ENCODE measurements around the gene MAP2K5. TPM values are rescaled to one million over a fixed set of nuclear protein-coding genes. Genes with fewer than 3 reads are reported as not detected.

The MAP2K5 gene
- total RNA-seq, 1 donor from 2014 or later, result 3.2 TPM

DNA sequence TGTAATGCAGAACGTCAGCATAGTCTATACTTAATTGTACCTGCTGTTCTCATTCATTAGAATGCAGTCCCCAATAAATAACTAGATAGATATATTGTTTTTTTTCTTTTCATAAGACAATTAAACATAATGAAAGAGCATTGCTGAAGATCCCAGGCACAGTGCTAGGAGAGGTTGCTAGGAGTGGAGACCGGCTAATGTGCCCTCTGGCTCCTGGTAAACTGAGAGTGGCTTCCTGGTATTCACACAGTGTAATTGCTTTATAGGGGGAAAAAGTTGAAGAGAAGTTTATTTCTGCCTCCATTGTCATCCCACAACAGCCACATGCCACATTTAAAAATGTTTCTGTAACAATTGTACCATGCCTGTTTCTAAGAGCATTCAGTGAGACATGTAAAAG, 135.6 kb downstream of the MAP2K5 start:
- DNase-seq (ENCODE audit: low read depth), result no peak
- TF ChIP-seq, protein P1, sequence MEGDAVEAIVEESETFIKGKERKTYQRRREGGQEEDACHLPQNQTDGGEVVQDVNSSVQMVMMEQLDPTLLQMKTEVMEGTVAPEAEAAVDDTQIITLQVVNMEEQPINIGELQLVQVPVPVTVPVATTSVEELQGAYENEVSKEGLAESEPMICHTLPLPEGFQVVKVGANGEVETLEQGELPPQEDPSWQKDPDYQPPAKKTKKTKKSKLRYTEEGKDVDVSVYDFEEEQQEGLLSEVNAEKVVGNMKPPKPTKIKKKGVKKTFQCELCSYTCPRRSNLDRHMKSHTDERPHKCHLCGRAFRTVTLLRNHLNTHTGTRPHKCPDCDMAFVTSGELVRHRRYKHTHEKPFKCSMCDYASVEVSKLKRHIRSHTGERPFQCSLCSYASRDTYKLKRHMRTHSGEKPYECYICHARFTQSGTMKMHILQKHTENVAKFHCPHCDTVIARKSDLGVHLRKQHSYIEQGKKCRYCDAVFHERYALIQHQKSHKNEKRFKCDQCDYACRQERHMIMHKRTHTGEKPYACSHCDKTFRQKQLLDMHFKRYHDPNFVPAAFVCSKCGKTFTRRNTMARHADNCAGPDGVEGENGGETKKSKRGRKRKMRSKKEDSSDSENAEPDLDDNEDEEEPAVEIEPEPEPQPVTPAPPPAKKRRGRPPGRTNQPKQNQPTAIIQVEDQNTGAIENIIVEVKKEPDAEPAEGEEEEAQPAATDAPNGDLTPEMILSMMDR (conservative IDR thresholded peaks at IDR 0.05; ENCODE audit: low read depth, low read length), result no peak
- H3K4me3 ChIP-seq (ENCODE audit: low read depth, low read length), result no peak overlapping the region

DNA sequence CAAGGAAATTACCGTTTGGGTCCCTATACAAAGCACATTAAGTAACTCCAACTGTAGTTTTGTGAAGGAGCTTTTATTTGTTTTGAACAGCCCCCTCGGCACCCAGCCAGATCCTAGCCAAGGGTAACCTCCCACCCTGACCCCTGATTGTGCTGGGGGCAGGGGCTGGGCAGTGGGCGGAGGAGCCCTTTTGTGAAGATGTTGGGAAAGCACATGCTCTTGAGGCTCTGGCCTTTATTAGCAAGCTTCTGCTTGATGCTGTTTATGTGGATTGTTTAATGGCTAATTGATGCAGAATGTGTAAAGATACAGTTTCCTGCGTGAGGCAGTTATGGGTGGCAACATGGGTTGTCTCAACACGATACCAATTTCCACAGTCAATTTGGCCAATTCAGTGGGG, 136.5 kb downstream of the MAP2K5 start:
- TF ChIP-seq, protein P1 (conservative IDR thresholded peaks at IDR 0.05; ENCODE audit: low read depth, low read length), result no peak
- H3K4me3 ChIP-seq (ENCODE audit: low read depth, low read length), result no peak overlapping the region
- DNase-seq (ENCODE audit: low read depth), result no peak

DNA sequence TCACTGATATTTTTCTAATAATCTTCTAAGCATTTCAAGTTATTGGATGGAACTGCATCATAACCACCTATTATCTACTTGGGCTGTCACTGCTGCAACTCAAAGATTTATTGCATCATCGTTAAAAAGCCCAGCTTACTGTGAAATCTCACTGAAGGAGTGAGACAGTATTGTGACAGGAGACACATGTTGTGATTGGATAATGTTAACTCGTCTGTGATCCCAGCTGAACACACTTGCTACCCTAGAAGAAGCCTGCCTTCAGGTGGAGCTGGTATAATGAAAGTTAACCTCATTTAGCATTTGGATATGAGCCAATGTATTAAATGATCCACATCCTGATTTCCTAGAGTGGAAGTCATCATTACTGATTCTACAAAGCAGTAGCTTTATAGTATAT, 138.1 kb downstream of the MAP2K5 start:
- no peak overlapping the region for H3K4me3 ChIP-seq (ENCODE audit: low read depth, low read length)
- no peak for DNase-seq (ENCODE audit: low read depth)
- TF ChIP-seq, protein P1 (conservative IDR thresholded peaks at IDR 0.05; ENCODE audit: low read depth, low read length), result no peak

DNA sequence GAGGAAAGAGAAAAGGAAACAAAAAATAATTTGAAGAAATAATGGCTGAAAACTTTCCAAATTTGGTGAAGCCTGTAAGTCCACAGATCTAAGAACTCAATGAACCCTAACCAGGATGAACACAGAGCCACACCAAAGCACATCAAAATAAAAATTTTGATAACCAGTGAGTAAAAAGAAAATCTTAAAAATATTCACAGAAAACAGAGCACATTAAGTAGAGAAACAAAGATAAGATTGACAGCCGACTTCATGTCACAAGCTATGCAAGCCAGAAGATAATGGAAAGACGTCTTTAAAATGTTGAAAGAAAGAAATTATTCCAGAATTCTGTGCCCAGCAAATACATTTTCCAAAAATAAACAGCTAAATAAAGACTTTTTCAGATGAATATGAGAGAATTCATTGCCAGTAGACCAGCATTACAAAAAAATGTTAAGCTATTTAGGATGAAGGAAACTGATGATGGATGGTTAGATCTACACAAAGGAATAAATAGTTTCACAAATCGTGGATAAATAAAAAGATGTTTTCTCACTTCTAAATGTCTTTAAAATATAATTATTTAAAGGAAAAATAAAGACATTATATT, 142.6 kb downstream of the MAP2K5 start:
- no peak overlapping the region for H3K4me3 ChIP-seq (ENCODE audit: low read depth, low read length)
- TF ChIP-seq, protein P1 (conservative IDR thresholded peaks at IDR 0.05; ENCODE audit: low read depth, low read length), result no peak
- peak; percentile 9 for DNase-seq (ENCODE audit: low read depth)

DNA sequence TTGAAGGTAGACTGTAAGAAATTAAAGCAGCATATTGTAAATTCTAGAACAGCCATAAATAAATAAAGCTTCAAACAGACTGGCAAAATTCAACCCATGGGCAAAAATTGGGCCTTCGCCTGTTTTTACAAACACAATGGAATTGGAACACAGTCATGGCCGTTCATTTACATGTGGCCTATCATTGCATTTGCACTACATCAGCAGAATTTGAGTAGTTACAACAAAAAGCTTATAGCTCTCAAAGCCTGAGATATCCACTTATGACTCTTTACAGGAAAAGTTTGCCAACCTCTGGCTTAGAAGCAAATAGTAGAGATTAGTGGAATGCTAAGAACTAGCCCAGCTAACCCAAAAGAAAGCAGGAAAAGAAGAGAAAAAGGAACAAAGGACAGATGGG, 143.2 kb downstream of the MAP2K5 start:
- no peak overlapping the region for H3K4me3 ChIP-seq (ENCODE audit: low read depth, low read length)
- DNase-seq (ENCODE audit: low read depth), result no peak
- TF ChIP-seq, protein P1 (conservative IDR thresholded peaks at IDR 0.05; ENCODE audit: low read depth, low read length), result no peak

DNA sequence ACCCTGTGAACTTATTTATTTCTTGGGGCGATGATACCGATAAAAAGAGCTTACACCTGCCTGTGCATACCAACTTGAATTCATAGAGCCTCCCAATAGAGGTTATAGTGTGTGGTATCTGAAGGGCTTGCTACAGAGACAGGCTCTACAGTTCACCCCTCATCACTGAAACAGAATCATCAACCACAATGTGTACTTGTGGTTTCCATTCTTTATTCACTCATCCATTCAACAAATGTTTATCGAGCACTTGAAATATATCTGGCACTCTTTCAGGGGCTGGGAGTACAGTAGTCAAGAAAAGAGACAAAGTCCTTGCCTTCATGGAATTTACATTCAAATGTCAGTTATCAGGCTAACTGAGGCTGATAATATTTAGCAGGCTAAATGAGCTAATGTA, 148.4 kb downstream of the MAP2K5 start:
- DNase-seq (ENCODE audit: low read depth), result peak; percentile 23
- TF ChIP-seq, protein P1 (conservative IDR thresholded peaks at IDR 0.05; ENCODE audit: low read depth, low read length), result no peak
- H3K4me3 ChIP-seq (ENCODE audit: low read depth, low read length), result no peak overlapping the region

DNA sequence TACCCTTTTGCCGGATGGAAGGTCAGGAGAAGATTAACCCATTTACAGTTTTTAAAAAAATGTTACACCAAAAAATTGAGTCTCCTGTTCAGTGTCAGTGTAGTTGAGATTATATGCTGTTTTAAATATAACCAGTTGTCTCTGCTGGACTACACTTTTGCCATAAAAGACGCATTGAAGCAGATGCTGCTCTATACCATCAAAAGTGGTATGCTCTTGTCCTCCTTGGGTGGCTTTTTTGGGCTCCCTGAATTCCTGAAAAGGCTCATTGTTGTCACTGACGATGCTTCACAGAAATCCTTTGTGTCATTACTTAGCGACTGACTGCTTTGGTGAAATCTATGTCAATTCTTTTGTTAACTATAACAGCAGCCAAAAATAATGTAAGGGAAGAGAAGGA, 148.9 kb downstream of the MAP2K5 start:
- TF ChIP-seq, protein P1 (conservative IDR thresholded peaks at IDR 0.05; ENCODE audit: low read depth, low read length), result no peak
- H3K4me3 ChIP-seq (ENCODE audit: low read depth, low read length), result no peak overlapping the region
- no peak for DNase-seq (ENCODE audit: low read depth)

Measured in epithelial cell of proximal tubule (primary cell).